Esophagus muscularis mucosa (tissue), 4 donors: ENCODE results near the gene RAVER2.

Experiments used
- EP300 ChIP-seq: sonication (generic); formaldehyde crosslinking; IDR thresholded peaks from one replicate; pipeline ENCODE4 v1.6.1; 2017; ENCODE audit warnings: antibody characterized with exemption
- POLR2A ChIP-seq: fragments of 450-650 bp; IDR thresholded peaks from one replicate; pipeline ENCODE4 v1.6.1; 2017; ENCODE audit warnings: antibody characterized with exemption, moderate library complexity, mild to moderate bottlenecking, low read depth
- TF ChIP-seq, protein P1 (sequence below), 3 experiments: fragments of 200-600 bp in 2 of 3; fragments of 450-650 bp in 1 of 3; sonication (generic) in 2 of 3; IDR thresholded peaks; one replicate each; pipeline ENCODE4 v1.5.1; 2017 to 2019; ENCODE audit warnings: antibody characterized with exemption in 3 of 3, mild to moderate bottlenecking in 2 of 3, moderate library complexity in 1 of 3

DNA sequence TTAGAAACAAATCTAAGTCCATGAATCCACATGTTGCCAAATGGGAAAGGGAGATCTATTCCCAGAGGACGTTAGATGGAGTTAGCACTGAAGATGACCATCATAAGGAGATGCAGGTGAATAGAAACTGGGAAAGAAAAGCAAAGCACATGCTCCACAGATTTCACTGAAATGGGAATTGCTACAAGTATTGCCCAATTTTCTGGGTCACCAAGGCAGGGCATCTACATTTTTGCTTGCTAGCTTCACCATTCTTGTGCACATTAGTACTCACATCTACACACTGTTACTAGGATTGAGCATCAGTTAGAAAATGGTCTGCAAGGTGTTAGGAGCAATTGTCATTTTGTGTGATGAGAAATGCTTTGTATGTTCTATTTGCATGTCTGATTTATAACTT lies 122.4 kb downstream of the RAVER2 start:
- TF ChIP-seq, protein P1, sequence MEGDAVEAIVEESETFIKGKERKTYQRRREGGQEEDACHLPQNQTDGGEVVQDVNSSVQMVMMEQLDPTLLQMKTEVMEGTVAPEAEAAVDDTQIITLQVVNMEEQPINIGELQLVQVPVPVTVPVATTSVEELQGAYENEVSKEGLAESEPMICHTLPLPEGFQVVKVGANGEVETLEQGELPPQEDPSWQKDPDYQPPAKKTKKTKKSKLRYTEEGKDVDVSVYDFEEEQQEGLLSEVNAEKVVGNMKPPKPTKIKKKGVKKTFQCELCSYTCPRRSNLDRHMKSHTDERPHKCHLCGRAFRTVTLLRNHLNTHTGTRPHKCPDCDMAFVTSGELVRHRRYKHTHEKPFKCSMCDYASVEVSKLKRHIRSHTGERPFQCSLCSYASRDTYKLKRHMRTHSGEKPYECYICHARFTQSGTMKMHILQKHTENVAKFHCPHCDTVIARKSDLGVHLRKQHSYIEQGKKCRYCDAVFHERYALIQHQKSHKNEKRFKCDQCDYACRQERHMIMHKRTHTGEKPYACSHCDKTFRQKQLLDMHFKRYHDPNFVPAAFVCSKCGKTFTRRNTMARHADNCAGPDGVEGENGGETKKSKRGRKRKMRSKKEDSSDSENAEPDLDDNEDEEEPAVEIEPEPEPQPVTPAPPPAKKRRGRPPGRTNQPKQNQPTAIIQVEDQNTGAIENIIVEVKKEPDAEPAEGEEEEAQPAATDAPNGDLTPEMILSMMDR (IDR thresholded peaks at IDR 0.05): no peak
- TF ChIP-seq POLR2A (no peak), EP300 (no peak)
